Stimulated activated naive CD8-positive, alpha-beta T cell treated with anti-CD3 and anti-CD28 coated beads, Interleukin-15, amount 100 ng/mL, for 72 hours (primary cell): Measurements from ENCODE around the gene PRR14.
"Not testable (repeated sequence)": the region's sequence is repeated elsewhere in the genome, so short reads cannot be mapped to it uniquely, and the experiment has no call there.

Experiments used
- ATAC-seq: fragments of 150-1000 bp; cut with Tn5 transposase; 2 replicates; pipeline ENCODE4 v1.10.0; 2021; ENCODE audit warnings: mild to moderate bottlenecking, moderate library complexity
- DNase-seq, 2 donors: peaks; one replicate each; pipeline ENCODE4 v3.0.0; 2021 to 2022
- H3K27ac Mint-ChIP-seq, 2 donors: one replicate each; pipeline ENCODE4 v1.8.0; 2022; ENCODE audit warnings: mild to moderate bottlenecking in 2 of 2, mixed read lengths in 2 of 2, moderate library complexity in 2 of 2
- H3K27me3 Mint-ChIP-seq: one replicate; pipeline ENCODE4 v1.8.0; 2022; ENCODE audit warnings: mixed read lengths
- H3K4me1 Mint-ChIP-seq: one replicate; pipeline ENCODE4 v1.8.0; 2022; ENCODE audit warnings: mild to moderate bottlenecking, mixed read lengths
- H3K4me3 Mint-ChIP-seq, 2 donors: one replicate each; pipeline ENCODE4 v1.8.0; 2022; ENCODE audit warnings: mild to moderate bottlenecking in 2 of 2, mixed read lengths in 2 of 2, moderate library complexity in 1 of 2
- H3K9me3 Mint-ChIP-seq, 2 donors: one replicate each; pipeline ENCODE4 v1.8.0; 2022; ENCODE audit warnings: mixed read lengths in 2 of 2

PRR14 gene

DNA sequence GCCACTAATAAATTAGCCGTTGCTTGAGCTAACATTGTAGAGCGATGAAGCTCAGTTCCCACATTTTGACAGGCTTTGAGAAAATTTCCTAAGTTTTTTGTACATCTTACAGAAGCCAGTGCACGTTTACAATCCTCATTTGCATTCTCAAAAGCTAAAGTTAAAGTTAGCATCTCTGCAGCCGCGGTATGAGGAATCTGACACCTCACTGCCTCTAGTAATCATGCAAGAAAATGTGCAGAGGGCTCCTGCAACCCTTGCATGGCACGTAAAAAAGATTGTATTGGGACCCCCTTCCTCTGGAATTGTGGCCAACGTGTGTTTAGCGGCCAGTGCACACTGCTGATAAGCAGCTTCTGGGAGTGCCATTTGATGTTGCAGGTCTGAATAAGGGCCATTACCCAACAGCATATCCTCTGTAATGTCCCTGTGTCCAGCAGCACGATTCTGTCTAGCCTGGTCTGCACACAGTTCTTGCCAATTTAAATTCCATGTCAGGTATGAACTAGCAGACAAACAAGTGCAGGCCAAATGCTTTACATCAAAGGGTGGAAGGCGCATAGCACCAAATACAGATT, 28.2 kb upstream of the PRR14 start:
- no peak overlapping the region for H3K4me3 Mint-ChIP-seq
- H3K4me1 Mint-ChIP-seq: peaks cover 5% of the 10 kb centered on the region

DNA sequence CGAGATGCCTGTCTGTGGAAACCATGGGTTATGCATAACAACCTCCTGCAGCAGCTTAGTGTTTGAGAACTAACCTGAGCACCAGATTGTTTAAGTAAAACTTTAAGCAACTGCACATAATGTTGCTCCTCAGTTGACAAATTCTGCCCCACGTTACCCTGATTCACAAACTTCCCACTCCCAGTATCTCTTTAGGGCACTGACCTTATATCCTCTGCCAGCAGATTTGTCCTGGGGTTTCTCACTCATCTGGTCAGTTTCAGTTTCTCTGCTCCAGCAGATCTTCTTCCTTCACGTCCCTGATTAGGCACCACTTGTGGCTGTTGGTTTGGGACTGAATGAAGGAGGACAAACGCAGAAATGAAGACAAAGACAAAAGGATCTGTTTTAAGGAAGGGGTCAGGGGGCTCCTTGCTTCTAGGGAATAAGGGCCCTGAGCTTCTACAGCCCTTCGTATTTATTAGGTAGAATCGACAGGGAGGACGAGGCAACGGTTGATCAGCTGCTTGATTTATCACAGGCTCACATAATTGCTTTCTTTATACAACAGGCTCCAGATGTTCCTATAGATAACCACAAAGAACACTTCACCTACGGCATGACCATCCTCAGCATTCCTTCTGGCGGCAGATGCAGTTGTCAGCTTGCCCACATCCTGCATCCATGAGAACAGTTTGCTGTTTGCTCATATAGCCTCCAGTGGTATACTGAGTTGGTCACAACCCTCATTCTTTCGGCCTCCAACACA, 27.1 kb upstream of the PRR14 start:
- H3K27me3 Mint-ChIP-seq: no peaks in the 10 kb centered on the region
- H3K4me1 Mint-ChIP-seq: peaks cover 3% of the 10 kb centered on the region
- no peak for DNase-seq
- no peak for ATAC-seq
- H3K9me3 Mint-ChIP-seq: no peaks in the 10 kb centered on the region
- H3K27ac Mint-ChIP-seq: no peak overlapping the region
- H3K4me3 Mint-ChIP-seq: no peak overlapping the region

More for the DNA sequence above, 28.2 kb upstream of the PRR14 start:
- DNase-seq (no peak), ATAC-seq (no peak)
- H3K9me3 Mint-ChIP-seq: no peaks in the 10 kb centered on the region
- no peaks in the 10 kb centered on the region for H3K27me3 Mint-ChIP-seq
- H3K27ac Mint-ChIP-seq: no peak overlapping the region

DNA sequence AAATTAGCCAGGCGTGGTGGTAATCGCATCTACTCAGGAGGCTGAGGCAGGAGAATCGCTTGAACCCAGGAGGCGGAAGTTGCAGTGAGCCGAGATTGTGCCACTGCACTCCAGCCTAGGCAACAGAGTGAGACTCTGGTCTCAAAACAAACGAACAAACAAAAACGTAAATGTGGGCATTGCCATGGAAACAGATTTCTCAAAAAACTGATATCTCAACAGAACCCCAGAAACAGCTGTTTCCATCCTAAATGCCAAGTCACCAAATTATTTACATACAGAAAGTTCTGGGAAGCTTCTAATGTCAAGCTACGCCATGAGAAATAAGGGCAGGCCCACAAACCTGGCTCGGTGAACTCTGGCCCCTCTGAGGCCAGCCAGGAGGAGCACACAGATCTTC, 24.5 kb upstream of the PRR14 start:
- H3K27ac Mint-ChIP-seq: no peak overlapping the region
- no peak for DNase-seq
- no peak overlapping the region for H3K4me3 Mint-ChIP-seq
- peaks cover 12% of the 10 kb centered on the region for H3K4me1 Mint-ChIP-seq
- no peaks in the 10 kb centered on the region for H3K27me3 Mint-ChIP-seq
- H3K9me3 Mint-ChIP-seq: no peaks in the 10 kb centered on the region
- ATAC-seq: no peak

DNA sequence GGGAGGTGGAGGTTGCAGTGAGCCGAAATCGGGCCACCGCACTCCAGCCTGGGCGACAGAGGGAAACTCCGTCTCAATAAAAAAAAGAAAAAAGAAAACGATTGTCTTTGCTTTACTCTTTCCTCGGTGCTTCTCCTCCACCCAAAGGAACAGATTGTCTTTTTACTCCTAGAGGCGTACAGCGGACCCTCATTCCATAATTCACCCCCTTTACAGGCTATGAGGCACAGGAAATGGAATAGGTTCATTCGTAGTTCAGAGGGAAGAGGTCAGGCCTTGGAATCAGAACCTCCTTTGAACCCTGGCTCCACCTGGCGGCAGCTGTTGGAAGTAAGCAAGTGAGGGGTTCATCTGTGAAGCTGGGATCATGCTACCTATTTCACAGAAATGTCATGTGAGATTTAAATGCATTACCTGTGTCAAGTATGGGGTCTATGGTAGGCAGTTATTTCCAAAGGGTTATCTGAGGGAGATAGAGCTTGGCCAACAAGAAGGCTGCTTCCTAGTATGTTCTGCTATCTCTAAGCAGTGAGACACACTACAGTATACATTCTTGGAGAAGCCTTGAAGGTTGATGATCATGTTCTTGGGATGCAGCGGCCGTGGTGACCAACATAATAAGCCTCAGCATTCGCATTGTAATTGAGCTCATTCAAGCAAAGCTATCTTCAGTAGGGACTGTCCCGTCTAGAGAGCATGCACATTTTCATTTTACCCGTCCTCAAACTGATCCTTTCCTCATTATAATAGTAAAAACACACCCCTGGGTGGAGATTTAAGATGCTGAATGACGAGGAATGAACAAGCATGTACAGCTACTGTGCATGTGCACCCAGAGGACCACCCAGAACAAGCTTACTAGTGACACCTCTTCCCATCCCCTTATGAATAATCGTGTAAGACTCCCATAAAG, 21.9 kb upstream of the PRR14 start:
- DNase-seq (peak; percentile 81 to 82), ATAC-seq (peak; percentile 89)
- peaks cover 12% of the 10 kb centered on the region for H3K4me1 Mint-ChIP-seq
- H3K27ac Mint-ChIP-seq: no peak overlapping the region
- no peaks in the 10 kb centered on the region for H3K27me3 Mint-ChIP-seq
- H3K4me3 Mint-ChIP-seq: peak overlapping the region; percentile 75 to 83
- no peaks in the 10 kb centered on the region for H3K9me3 Mint-ChIP-seq

DNA sequence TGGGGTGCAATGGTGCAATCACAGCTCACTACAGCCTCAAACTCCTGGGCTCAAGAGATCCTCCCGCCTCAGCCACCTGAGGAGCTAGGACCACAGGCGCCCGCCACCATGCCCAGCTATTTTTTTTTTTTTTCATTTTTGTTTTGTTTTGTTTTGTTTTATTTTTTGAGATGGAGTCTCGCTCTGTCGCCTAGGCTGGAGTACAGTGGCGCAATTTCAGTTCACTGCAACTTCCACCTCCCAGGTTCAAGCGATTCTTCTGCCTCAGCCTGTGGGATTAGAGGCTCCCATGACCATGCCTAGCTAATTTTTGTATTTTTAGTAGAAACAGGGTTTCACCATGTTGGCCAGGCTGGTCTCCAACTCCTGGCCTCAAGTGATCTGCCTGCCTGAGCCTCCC, 18.3 kb upstream of the PRR14 start:
- H3K27me3 Mint-ChIP-seq, DNase-seq, ATAC-seq, H3K27ac Mint-ChIP-seq, H3K4me3 Mint-ChIP-seq, H3K9me3 Mint-ChIP-seq: not testable (repeated sequence)
- peaks cover 30% of the 10 kb centered on the region for H3K4me1 Mint-ChIP-seq

DNA sequence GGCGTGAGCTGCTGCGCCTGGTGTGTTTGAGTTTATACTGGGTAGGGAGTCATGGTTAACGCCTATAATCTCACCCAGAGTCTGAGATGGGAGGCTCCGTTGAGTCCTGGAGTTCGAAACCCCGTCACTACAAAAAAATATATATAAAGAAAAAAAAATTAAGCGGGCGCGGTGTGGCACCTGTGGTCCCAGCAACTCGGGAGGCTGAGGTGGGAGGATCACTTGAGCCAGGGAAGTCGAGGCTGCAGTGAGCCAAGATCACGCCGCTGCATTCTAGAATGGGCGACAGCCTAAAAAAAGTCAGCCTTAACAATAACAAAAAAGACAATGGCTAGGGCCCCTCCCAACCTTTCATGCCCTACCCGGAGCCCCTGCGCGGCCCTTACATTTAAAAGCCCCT, 17.2 kb upstream of the PRR14 start:
- Mint-ChIP-seq H3K27ac (peak overlapping the region; percentile 92 to 96), H3K27me3 (no peaks in the 10 kb centered on the region)

DNA sequence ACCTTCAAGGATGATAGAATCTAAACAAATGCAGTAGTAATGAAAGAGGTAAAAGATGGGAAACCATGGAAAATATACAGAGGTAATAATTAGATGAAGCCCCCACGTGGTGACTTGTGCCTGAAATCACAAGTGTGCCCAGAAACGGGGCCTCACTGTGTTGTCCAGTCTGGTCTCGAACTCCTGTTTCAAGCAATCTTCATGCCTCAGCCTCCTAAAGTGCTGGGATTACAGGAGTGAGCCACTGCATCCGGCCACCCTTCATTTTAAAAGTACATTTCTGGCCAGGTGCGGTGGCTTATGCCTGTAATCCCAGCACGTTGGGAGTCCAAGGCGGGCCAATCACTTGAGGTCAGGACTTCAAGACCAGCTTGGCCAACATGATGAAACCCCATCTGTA, 14.2 kb upstream of the PRR14 start:
- Mint-ChIP-seq H3K27me3 (no peaks in the 10 kb centered on the region), H3K27ac (no peak overlapping the region), H3K4me1 (peaks cover 18% of the 10 kb centered on the region), H3K9me3 (no peaks in the 10 kb centered on the region), H3K4me3 (peak overlapping the region in 1 of 2 donors; percentile 35)
- DNase-seq (no peak), ATAC-seq (no peak)

More for the DNA sequence above, 17.2 kb upstream of the PRR14 start:
- no peaks in the 10 kb centered on the region for H3K9me3 Mint-ChIP-seq
- no peak for ATAC-seq
- peak overlapping the region; percentile 86 for H3K4me3 Mint-ChIP-seq
- DNase-seq: no peak
- H3K4me1 Mint-ChIP-seq: peaks cover 28% of the 10 kb centered on the region

DNA sequence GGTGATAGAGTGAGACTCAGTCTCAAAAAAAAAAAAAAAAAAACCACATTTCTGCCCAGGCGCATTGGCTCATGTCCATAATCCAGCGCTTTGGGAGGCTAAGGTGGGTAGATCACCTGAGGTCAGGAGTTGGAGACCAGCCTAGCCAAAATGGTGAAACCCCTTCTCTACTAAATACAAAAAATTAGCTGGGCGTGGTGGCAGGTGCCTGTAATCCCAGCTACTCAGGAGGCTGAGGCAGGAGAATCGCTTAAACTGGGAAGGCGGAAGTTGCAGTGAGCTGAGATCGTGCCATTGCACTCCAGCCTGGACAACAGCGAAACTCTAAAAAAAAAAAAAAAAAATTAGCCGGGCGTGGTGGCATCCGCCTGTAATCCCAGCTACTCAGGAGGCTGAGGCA, 13.6 kb upstream of the PRR14 start:
- H3K27ac Mint-ChIP-seq, H3K4me3 Mint-ChIP-seq, ATAC-seq, H3K27me3 Mint-ChIP-seq, DNase-seq, H3K9me3 Mint-ChIP-seq: not testable (repeated sequence)
- H3K4me1 Mint-ChIP-seq: peaks cover 18% of the 10 kb centered on the region

DNA sequence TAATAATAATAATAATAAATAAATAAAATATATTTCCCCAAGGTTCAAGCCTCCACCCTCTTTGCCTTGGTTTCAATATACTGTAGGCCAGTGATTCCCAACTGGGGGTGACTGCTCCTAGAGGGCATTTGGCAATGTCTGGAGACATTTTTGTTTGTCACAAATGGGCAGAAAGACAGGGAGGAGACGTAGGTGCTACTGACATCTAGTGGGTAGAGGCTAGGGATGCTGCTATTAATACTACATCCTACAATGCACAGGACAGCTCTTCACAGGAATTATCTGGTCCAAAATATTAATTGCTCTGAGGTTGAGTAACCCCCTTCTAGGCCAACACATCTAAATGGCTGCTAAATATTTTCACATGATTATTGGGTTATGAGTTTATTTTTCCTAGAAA, 12.8 kb upstream of the PRR14 start:
- ATAC-seq (no peak), DNase-seq (no peak)
- Mint-ChIP-seq H3K4me1 (peaks cover 18% of the 10 kb centered on the region), H3K27ac (no peak overlapping the region), H3K4me3 (no peak overlapping the region), H3K9me3 (no peaks in the 10 kb centered on the region), H3K27me3 (no peaks in the 10 kb centered on the region)

DNA sequence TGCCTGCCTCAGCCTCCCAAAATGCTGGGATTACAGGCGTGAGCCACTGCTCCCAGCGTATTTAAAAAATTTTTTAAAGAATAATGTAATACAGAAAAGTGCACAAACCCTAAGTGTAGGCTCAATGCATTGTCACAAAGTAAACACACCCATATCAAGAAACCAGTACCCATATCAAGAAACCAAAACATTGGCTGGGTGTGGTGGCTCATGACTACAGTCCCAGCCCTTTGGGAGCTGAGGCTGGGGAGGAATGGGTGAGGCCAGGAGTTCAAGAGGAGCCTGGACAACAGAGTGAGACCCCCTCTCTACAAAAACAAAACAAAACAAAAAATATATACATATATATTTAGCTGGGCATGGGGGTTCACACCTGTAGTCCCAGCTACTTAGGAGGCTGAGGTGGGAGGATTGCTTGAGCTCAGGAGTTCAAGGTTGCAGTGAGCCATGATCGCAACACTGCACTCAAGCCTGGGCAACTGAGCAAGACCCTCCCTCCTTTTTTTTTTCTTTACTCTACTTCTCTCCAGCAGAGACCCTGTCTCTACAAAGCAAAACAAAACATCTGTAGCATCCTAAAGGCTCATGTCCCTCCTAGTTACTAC, 9.3 kb upstream of the PRR14 start:
- DNase-seq (no peak), ATAC-seq (no peak)
- H3K4me3 Mint-ChIP-seq: no peak overlapping the region
- peak overlapping the region in 1 of 2 donors; percentile 34 for H3K27ac Mint-ChIP-seq
- peaks cover 1% of the 10 kb centered on the region for H3K4me1 Mint-ChIP-seq
- H3K9me3 Mint-ChIP-seq: no peaks in the 10 kb centered on the region
- H3K27me3 Mint-ChIP-seq: no peaks in the 10 kb centered on the region

DNA sequence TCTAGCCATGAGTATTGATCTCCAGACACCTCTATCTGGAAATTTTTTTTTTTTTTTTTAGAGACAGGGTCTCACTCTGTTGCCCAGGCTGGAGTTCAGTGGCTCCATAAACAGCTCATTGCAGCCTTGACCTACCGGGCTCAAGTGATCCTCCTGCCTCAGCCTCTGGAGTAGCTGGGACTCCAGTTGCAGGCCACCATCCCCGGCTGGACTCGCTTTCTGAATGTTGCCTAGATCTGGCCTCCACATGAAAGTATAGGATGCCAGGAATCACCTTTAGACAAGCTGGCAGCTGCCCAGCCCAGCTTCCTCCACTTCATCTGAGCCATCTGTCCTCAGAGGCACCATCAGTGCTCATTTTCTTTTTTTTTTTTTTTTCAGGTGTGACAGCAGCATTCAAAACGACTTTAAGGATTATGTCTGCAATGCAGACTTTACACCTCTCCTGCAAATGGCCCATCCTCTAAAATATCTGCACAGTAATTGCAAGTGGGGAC, 6.4 kb upstream of the PRR14 start:
- no peak for ATAC-seq
- Mint-ChIP-seq H3K9me3 (no peaks in the 10 kb centered on the region), H3K4me1 (no peaks in the 10 kb centered on the region), H3K4me3 (no peak overlapping the region), H3K27ac (no peak overlapping the region), H3K27me3 (no peaks in the 10 kb centered on the region)
- no peak for DNase-seq

DNA sequence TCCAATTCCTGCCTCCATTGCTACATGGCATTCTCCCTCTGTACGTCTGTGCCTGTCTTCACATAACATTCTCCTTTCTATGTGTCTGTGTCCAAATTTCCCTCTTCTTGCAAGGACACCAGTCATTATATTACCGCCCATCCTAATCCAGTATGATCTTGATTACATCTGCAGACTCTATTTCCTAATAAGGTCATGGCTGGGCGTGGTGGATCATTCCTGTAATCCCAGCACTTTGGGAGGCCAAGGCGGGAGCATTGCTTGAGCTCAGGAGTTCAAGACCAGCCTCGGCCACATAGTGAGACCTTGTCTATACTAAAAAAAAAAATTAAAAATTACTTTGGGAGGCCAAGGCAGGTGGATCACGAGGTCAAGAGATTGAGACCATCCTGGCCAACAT, 5.0 kb upstream of the PRR14 start:
- peaks cover 7% of the 10 kb centered on the region for H3K4me1 Mint-ChIP-seq
- H3K4me3 Mint-ChIP-seq: no peak overlapping the region
- DNase-seq: no peak
- H3K27me3 Mint-ChIP-seq: no peaks in the 10 kb centered on the region
- H3K27ac Mint-ChIP-seq: no peak overlapping the region
- no peaks in the 10 kb centered on the region for H3K9me3 Mint-ChIP-seq
- ATAC-seq: no peak

DNA sequence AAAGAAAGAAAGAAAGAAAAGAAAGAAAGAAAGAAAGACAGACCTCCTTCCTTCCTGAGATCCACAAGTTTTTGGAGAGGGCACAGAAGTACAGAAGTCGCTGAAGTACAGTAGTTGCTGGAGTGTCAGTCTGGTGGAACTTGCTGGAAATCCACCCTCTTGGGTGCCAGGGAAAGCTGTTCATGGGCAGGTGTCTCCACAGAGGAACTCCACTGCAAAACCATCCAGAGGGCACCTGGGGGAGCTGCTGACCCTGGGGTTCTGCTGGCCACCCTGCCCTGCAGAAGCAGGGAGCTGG, 3.5 kb upstream of the PRR14 start:
- no peaks in the 10 kb centered on the region for H3K9me3 Mint-ChIP-seq
- no peak overlapping the region for H3K27ac Mint-ChIP-seq
- no peak for DNase-seq
- no peak overlapping the region for H3K4me3 Mint-ChIP-seq
- peaks cover 14% of the 10 kb centered on the region for H3K4me1 Mint-ChIP-seq
- H3K27me3 Mint-ChIP-seq: no peaks in the 10 kb centered on the region
- ATAC-seq: no peak

DNA sequence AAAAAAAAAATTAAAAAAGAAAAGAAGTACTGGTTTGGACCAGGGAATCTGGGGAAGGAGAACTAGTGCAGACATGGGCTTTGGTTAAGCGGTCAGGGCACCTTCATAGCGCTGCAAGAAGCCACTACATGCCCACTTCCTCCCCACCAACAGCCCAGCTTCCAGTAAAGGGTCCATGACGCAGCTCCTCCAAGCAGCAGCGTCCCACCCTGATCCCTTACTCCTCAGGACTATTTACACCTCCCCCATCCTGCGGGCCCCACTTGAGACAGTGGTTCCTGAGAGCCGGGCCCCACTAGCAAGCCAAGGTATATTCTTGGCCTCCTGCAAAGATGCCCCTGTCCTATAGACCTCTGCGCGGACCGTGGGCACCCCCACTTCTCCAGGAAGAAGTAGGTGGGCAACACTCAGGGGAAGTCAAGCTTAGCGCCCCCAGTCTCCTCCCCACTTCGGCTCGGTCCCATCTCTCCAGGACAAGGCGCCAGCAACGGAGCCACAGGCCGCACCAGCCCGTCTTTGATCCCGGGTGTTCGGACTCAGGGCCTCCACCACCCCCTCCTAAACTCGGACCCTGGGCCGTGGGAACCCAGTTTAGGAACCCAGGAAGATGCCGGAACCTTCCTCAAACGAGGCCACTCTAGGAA, 913 bp upstream of the PRR14 start:
- Mint-ChIP-seq H3K9me3 (no peaks in the 10 kb centered on the region), H3K27ac (peak overlapping the region; percentile 96 to 97), H3K4me3 (peak overlapping the region; percentile 89 to 96), H3K27me3 (no peaks in the 10 kb centered on the region), H3K4me1 (peaks cover 26% of the 10 kb centered on the region)
- DNase-seq: peak; percentile 41 to 67
- ATAC-seq: peak; percentile 7
